Measurements from ENCODE around the gene PPP2R1B. TPM values are rescaled to one million over a fixed set of nuclear protein-coding genes. Genes with fewer than 3 reads are reported as not detected.
"Not testable (repeated sequence)": the region's sequence is repeated elsewhere in the genome, so short reads cannot be mapped to it uniquely, and the experiment has no call there.

PPP2R1B gene
- total RNA-seq, 3 donors from 2014 or later (not counting 1 experiment from before 2014, with no cell fraction given), result 32.6 to 41.4 (median 40.8) TPM

- Mint-ChIP-seq H3K9me3 (no peaks in the 10 kb centered on the region), H3K27me3 (ENCODE audit: low read depth in 2 of 2) (no peaks in the 10 kb centered on the region), H3K4me3 (no peak overlapping the region), H3K4me1 (no peaks in the 10 kb centered on the region), H3K36me3 (no peaks in the 10 kb centered on the region), H3K27ac (no peak overlapping the region)
- WGBS (ENCODE audit: insufficient coverage), result 70% methylated on average over 6 of the region's 6 CpGs
- no peak overlapping the region for H3K27ac ChIP-seq (ENCODE audit: low read length)
- no peaks in the 10 kb centered on the region for H3K9me3 ChIP-seq (ENCODE audit: control insufficient read depth, insufficient read depth, low read length)
- TF ChIP-seq, protein P1, sequence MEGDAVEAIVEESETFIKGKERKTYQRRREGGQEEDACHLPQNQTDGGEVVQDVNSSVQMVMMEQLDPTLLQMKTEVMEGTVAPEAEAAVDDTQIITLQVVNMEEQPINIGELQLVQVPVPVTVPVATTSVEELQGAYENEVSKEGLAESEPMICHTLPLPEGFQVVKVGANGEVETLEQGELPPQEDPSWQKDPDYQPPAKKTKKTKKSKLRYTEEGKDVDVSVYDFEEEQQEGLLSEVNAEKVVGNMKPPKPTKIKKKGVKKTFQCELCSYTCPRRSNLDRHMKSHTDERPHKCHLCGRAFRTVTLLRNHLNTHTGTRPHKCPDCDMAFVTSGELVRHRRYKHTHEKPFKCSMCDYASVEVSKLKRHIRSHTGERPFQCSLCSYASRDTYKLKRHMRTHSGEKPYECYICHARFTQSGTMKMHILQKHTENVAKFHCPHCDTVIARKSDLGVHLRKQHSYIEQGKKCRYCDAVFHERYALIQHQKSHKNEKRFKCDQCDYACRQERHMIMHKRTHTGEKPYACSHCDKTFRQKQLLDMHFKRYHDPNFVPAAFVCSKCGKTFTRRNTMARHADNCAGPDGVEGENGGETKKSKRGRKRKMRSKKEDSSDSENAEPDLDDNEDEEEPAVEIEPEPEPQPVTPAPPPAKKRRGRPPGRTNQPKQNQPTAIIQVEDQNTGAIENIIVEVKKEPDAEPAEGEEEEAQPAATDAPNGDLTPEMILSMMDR (IDR thresholded peaks at IDR 0.05), result no peak
- no peaks in the 10 kb centered on the region for H3K36me3 ChIP-seq (ENCODE audit: control insufficient read depth, insufficient read depth, low read length)
- H3K4me3 ChIP-seq (ENCODE audit: low read length), result no peak overlapping the region
- ATAC-seq, result no peak
- DNase-seq, result no peak
- H3K4me1 ChIP-seq (ENCODE audit: control insufficient read depth, insufficient read depth, low read length), result no peaks in the 10 kb centered on the region
- H3K27me3 ChIP-seq (ENCODE audit: control insufficient read depth, insufficient read depth, low read length), result no peaks in the 10 kb centered on the region
- intact Hi-C loops (cut with micrococcal nuclease), result loop anchor here (1.0 kb wide), 3 partner anchors 65 to 211 kb away; no protein-coding TSS in a partner anchor
Observed at GRCh38 chr11:111776398-111777093, 10.4 kb upstream of the PPP2R1B start.

DNA sequence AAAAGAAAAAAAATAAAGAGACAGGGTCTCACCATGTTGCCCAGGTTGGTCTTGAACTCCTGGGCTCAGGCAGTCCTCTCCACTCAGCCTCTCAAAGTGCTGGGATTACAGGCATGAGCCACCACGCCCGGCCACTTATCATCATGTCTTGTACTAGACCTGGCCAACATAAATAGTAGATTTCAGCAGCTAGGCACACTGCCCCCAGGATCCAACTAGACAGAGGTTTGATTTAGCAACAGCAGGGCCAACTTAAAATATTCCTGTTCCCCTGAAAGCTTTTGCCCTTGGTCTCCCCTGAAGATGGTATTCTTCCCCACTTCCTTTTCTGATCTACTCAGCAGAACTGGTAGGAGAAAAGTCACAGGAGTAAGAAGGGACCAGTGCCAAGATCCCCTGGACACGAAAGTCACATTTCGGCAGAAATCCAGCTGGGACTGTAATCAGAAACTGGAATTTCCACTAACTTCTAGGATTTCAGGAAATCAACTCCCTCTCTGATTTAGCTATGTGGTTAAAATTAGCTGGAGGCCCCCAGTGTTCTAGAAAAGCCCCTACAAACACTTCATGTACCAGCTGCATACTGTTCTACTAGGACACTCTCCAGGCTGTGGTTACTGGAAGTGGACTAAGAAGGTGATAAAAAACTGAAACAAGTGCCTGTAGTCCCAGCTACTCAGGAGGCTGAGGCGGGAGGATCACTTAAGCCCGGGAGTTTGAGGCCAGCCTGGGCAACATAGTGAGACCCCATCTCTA lies 8.9 kb upstream of the PPP2R1B start:
- TF ChIP-seq, protein P1 (IDR thresholded peaks at IDR 0.05), result no peak
- DNase-seq, result no peak
- Histone ChIP-seq H3K36me3 (ENCODE audit: control insufficient read depth, insufficient read depth, low read length) (no peaks in the 10 kb centered on the region), H3K4me3 (ENCODE audit: low read length) (no peak overlapping the region), H3K4me1 (ENCODE audit: control insufficient read depth, insufficient read depth, low read length) (no peaks in the 10 kb centered on the region), H3K9me3 (ENCODE audit: control insufficient read depth, insufficient read depth, low read length) (no peaks in the 10 kb centered on the region), H3K27me3 (ENCODE audit: control insufficient read depth, insufficient read depth, low read length) (no peaks in the 10 kb centered on the region), H3K27ac (ENCODE audit: low read length) (no peak overlapping the region)
- Mint-ChIP-seq H3K27ac (no peak overlapping the region), H3K27me3 (ENCODE audit: low read depth in 2 of 2) (no peaks in the 10 kb centered on the region), H3K36me3 (no peaks in the 10 kb centered on the region), H3K4me1 (no peaks in the 10 kb centered on the region), H3K4me3 (no peak overlapping the region), H3K9me3 (no peaks in the 10 kb centered on the region)
- ATAC-seq, result no peak
- WGBS (ENCODE audit: insufficient coverage), result 93% methylated on average over 6 of the region's 6 CpGs
- intact Hi-C loops (cut with micrococcal nuclease), result no loop called here

DNA sequence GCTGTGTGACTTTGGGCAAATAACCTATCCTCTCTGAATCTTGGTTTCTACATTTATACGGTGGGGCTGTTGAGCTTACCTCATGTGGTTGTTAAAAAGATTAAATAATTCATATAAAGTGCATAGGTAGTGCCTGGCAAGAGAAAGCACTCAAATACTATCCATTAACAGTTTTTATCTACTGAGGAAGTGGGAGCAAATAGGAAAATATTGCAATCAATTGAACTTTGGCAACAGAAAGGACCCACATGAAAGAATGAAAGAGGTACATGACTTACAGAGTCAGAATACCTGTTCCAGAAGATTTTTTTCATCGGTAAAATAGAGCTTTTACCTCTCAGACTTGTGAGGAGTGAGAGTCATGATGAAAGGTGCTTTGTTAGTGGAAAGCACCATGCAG lies 6.3 kb upstream of the PPP2R1B start:
- TF ChIP-seq, protein P1 (IDR thresholded peaks at IDR 0.05), result no peak
- Histone ChIP-seq H3K4me1 (ENCODE audit: control insufficient read depth, insufficient read depth, low read length) (no peaks in the 10 kb centered on the region), H3K36me3 (ENCODE audit: control insufficient read depth, insufficient read depth, low read length) (no peaks in the 10 kb centered on the region), H3K9me3 (ENCODE audit: control insufficient read depth, insufficient read depth, low read length) (no peaks in the 10 kb centered on the region), H3K27ac (ENCODE audit: low read length) (no peak overlapping the region), H3K27me3 (ENCODE audit: control insufficient read depth, insufficient read depth, low read length) (no peaks in the 10 kb centered on the region), H3K4me3 (ENCODE audit: low read length) (no peak overlapping the region)
- no peak overlapping the region for H3K4me3 Mint-ChIP-seq
- 100% methylated on average over 1 of the region's 2 CpGs for WGBS (ENCODE audit: insufficient coverage)
- DNase-seq (no peak), ATAC-seq (no peak)
- no peaks in the 10 kb centered on the region for H3K4me1 Mint-ChIP-seq
- H3K9me3 Mint-ChIP-seq, result no peaks in the 10 kb centered on the region
- H3K27me3 Mint-ChIP-seq (ENCODE audit: low read depth in 2 of 2), result no peaks in the 10 kb centered on the region
- intact Hi-C loops (cut with micrococcal nuclease), result no loop called here
- no peaks in the 10 kb centered on the region for H3K36me3 Mint-ChIP-seq
- no peak overlapping the region for H3K27ac Mint-ChIP-seq

GRCh38 chr11:111771205-111771604 lies 5.0 kb upstream of the PPP2R1B start:
- H3K9me3 ChIP-seq (ENCODE audit: control insufficient read depth, insufficient read depth, low read length); H3K27me3 Mint-ChIP-seq (ENCODE audit: low read depth in 2 of 2); H3K36me3 ChIP-seq (ENCODE audit: control insufficient read depth, insufficient read depth, low read length); intact Hi-C loops (cut with micrococcal nuclease); DNase-seq; H3K4me1 ChIP-seq (ENCODE audit: control insufficient read depth, insufficient read depth, low read length); H3K36me3 Mint-ChIP-seq; H3K27ac ChIP-seq (ENCODE audit: low read length); H3K4me3 ChIP-seq (ENCODE audit: low read length); H3K9me3 Mint-ChIP-seq; H3K4me1 Mint-ChIP-seq; H3K27me3 ChIP-seq (ENCODE audit: control insufficient read depth, insufficient read depth, low read length); H3K4me3 Mint-ChIP-seq; ATAC-seq; H3K27ac Mint-ChIP-seq: not testable (repeated sequence)
- 96% methylated on average over 5 of the region's 5 CpGs for WGBS (ENCODE audit: insufficient coverage)

Measured in natural killer cell (primary cell).